Endometrial microvascular endothelial cells (primary cell): Measurements from ENCODE around the gene FSHB. TPM values are rescaled to one million over a fixed set of nuclear protein-coding genes. Genes with fewer than 3 reads are reported as not detected.
"Not testable (repeated sequence)": the region's sequence is repeated elsewhere in the genome, so short reads cannot be mapped to it uniquely, and the experiment has no call there.

Experiments
- in situ Hi-C: cut with HindIII; loops from 2 replicates; pipeline ENCODE4 v1.10.0; 2017; ENCODE audit warnings: low sequenced_read_pairs, low pct_unique_long_range_greater_than_20kb; ENCODE audit errors: inconsistent ontology term
- total RNA-seq: library from RNA; depleted of rRNA; stranded (reverse); fragments of >200 nt; gene quantifications from one replicate; pipeline ENCODE4 v1.2.3, GENCODE V29; 2015; ENCODE audit errors: inconsistent ontology term

FSHB gene
- not detected for total RNA-seq

DNA sequence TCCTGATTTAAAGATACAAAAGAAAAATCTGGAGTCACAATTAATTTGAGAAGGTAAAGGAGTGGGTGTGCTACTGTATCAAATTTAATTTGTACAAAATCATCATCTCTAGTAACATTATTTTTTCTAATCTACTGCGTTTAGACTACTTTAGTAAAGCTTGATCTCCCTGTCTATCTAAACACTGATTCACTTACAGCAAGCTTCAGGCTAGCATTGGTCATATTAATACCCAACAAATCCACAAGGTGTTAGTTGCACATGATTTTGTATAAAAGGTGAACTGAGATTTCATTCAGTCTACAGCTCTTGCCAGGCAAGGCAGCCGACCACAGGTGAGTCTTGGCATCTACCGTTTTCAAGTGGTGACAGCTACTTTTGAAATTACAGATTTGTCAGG lies at the start of gene FSHB:
FSHB (plus strand) TSS at position 301 of the 400 bp plus-strand sequence. CDS start 889 bp downstream, outside the sequence.
- in situ Hi-C loops, result no loop called here

DNA sequence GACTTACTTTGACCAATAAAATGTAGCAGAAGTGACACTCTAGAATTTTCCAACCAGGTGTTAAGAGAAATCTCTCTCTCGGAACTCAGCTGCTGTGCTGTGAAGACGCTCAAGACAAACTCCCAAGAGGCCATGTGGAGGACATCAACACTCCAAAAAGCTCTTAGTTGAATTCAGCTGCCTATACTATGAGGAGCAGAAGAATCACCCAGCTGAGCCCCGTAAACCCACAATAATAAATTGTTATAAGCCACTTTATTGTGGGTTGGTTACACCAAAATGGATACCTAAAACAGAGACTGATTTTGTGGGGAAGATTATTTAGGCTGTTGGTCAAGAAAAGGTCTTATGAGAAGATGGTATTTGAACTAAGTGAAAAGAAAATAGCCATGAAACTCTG lies 44.1 kb upstream of the FSHB start:
- in situ Hi-C loops, result no loop called here

DNA sequence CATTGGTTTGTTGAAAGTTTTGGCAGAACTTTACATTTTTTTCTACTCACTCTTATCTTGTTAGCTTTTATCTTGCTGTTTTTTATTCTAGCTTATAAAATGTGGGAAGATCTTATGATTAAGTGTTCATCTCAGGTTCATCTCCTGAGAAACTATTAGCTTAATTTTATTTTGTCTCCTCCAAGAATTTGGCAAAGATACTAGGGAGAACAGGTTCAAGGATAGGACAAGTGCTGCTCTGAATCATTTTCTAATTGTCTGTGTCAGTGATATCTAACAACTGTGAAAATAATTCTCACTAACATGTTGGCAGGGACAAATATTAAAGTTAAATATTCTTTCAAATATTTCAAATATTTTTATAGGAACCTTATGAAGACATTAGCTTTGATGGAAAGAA lies 38.2 kb upstream of the FSHB start:
- in situ Hi-C loops, result no loop called here

DNA sequence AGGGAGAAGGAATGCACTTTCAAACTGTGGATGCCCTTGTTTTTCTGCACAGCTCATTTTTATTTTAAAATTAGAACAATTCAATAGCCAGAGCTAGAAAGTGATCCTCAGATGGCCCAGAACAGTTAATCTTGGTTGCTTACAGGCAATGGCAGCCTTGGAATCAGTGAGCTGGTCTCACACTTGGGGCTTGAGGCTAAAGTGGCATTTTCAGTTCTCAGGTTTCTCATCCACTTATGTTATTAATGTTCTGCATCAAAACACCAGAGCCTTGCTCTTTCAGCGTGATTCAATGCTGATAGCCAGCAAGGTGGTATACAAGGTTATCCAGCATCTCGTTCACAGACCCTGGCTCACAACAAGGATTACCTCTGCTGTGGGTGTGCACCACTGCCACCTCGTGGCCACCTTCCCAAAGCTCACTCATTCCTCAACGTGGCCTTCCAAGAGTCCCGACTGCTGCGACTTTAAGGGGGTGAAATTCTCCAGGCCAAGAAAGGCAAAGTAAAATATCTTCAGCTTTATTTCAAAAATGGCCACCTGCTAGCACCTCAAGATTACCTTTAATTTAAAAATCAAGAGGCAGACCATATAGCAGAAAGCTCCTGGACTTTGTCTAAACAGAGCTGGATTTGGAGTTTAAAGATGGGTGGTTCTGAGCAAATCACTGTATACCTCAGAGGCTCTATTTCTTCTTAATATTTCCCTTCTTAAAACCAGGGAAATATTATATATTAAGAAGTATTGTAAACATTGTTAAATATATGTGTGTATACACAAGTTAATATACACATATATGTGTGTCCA lies 34.2 kb upstream of the FSHB start:
- in situ Hi-C loops, result no loop called here

DNA sequence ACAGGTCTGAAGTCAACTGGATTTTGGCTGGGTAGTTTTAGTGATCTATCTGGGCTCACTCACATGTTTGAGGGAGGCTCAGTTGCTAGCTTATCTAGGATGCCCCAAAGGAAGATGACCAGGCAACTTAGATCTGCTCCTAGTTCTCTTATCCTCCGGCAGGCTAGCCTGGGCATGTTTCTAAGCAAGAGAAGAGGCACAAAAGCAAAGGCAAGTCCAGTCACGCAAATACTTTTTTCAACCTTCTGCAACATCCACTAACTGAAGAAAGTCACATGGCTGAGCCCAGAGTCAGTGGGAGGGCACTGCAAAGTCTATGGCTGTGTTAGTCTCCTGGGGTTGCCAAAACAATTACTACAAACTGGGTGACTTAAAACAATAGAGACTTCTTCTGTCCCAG lies 32.9 kb upstream of the FSHB start:
- in situ Hi-C loops, result no loop called here

DNA sequence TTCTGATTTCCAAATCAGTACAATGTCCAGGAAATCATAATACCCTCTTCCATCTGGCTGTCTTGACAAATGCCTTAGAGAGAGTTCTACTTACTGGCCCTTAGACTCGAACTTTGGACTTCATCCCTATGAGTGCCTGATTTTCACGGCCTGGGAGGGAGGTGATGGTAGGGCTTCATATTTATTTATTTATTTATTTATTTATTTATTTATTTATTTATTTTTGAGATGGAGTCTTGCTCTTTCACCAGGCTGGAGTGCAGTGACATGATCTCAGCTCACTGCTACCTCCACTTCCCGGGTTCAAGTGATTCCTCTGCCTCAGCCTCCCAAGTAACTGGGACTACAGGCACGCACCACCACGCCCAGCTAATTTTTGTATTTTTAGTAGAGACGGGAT lies 27.8 kb upstream of the FSHB start:
- in situ Hi-C loops, result not testable (repeated sequence)

DNA sequence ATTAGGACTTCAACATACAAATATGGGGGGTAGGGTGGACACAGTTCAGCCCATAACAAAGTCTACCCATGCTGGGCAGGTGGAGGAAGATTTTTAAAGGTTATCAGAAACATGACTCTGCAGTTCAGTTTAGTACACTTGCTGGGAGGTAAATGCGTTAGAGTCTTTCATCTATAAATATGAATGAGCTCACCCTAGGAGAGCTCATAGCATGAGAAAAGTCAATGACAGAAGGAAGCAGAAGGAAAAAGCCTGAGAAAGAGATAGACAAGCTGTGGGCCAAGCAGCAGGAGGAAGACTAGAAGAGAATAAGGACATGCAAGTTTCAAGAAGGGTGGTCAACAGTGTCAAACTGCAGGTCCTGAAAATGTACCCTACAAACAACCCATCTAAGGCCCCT lies 27.0 kb upstream of the FSHB start:
- in situ Hi-C loops, result no loop called here

DNA sequence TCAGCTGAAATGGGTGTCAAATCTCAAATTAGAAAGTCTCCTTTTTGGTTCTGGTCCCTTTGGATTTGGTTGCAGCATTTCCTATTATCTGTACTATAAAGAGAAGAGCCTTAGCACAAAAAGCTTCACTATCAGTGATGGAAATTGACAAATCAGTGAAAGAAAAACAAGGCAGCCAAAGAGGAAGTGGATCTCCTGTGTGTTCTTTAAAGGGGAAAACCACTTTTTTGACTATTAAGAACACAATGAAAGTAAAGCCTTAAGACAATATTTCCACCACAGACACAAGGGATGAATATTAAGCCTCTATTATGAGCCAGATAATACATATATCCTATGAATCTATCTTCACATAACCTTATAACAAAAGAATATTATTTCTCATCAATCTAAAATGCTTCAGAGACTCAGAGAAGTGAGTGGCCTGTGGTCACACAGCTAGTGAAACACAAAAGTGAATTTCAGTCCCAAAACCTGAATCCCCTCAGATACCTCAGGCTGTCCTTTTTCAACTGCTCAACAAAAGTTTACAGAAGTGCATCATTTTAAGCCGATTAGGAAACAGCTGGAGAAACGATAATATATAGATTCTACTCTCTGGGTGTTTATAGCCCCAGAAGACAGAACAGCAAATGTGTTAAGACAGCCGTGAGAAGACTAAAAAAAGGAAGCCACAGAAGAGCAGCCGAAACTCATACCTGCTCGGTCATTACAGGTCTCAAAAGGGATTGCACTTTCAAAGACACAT lies 24.4 kb upstream of the FSHB start:
- in situ Hi-C loops, result no loop called here

DNA sequence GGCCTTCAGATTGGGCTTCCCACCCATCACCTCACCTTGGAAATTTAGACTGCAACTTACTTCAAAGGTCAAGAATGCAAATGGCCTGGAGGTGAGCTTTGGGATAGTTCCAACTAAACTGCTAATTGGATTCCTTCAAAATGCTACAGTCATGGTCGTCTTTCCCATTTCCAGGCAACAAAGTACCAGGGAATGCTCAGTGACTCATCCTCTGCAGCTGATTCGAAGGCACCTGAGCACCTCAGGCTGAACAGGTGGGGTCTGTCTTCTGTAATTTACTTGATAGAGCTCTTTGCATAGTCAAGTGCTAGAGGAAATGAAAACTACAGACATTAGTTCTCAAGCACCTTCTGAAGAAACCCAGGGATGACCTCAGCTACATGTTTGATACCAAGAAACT lies 20.5 kb upstream of the FSHB start:
- in situ Hi-C loops, result no loop called here

DNA sequence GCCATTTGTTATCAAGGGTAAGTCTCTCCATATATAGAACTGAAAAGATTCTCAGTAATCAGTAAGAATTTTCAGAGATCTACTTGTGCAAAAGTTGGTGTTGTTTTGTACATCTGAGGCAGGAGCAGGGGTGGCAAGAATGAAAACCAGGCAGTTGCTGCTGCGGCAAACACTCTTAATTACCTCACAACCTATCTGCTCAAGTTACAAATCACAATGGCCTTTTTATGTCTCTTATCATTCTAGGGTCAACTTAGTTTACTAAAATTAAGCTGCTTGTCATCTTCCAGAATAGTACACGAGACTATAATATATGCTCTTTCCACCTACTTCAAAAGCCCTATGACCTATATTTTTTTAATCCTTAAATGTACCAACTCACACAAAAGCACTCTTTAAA lies 14.3 kb upstream of the FSHB start:
- in situ Hi-C loops, result no loop called here

DNA sequence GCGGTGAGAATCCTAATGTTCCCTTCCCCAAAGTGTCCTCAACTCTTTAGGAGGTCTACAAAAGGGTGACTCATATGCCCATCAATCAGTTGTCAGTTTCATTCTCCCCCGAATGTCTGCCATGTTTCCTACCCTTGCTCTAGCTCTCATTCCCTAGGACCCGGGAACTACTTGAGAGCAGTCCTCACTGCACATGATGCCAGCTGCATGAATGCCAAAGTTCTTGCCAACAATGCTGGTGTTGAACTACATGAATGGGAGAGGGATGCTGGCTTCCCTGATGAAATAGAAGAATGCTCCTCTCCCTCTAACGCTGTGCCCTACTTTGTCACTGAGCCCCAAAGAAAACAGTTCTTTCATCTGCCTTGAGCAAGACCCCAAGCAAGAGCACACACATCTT lies 12.5 kb upstream of the FSHB start:
- in situ Hi-C loops, result no loop called here

DNA sequence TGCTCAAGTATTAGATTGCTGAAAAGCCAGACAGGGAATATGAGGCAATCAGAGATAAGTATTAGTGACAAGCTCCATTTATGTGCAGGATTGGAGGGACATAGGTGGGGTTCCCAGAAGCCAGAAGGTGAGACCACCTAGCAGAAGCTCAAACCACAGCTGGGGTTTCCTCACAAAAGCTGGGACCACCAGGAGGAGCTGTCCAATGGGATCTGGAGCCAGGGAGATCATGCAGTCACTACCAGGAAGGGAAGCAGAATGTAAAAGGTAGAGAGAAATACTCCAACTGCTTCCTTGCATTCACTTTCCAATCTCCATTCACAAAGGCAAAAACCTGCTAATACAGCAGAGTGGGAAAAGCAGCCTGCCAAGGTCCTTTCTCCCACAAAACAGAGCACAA lies 5.2 kb upstream of the FSHB start:
- in situ Hi-C loops, result no loop called here

DNA sequence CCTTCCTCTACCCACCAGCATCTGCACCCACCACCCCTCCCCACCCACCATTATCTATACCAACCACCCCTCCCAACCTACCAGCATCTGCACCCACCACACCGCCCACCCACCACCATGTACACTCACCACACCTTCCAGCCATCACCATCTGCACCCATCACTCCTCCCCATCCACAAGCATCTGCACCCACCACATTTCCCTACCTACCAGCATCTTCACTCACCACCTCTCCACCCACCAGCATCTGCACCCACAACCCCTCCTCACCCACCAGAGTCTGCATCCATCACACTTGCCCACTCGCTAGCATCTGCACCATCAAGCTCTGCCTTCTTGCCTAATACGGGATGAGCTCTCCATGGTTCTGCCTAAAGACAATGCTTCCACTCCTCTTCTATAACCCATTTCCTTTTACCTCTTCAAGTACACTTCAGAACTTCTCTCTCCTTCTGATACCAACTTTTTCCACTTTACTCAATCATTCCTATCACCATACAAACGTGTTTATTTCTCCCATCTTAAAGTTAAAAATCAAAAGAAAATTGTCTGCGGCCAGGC lies 2.4 kb upstream of the FSHB start:
- in situ Hi-C loops, result no loop called here

DNA sequence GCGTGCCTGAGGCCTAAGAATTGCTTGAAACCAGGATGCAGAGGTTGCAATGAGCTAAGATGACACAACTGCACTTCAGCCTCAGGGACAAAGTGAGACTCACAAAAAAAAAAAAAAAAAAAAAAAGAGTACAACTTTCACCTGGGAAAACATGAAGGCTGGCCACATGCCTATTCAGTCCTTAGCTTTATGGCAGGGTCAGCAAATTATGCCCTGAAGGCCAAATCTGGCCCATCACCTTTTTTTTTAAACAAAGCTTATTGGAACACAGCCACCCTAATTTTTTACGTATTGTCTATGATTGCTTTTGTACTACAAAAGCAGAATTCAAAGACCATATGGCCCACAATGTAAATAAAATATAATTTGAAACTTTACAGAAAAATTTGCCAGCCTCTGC lies 8.2 kb downstream of the FSHB start:
- in situ Hi-C loops, result no loop called here

DNA sequence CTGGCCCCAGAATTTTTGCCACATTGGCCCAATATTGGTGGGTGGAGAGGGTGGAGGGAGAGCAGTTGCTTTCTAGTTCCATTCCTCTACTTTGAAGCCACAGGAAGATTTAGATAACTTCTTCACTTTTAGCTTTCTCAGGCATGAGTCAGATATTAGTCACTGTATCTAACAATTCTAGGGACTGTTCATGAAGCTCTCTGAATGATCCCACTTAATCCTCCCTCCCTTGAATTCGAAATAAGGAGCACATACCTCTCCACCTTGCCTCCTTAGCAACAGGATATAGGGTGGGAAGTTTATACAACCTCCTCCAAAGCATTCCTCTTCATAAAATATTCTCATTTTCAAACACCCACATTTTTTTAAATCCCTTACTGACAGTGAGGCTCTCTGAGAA lies 13.5 kb downstream of the FSHB start:
- in situ Hi-C loops, result no loop called here

DNA sequence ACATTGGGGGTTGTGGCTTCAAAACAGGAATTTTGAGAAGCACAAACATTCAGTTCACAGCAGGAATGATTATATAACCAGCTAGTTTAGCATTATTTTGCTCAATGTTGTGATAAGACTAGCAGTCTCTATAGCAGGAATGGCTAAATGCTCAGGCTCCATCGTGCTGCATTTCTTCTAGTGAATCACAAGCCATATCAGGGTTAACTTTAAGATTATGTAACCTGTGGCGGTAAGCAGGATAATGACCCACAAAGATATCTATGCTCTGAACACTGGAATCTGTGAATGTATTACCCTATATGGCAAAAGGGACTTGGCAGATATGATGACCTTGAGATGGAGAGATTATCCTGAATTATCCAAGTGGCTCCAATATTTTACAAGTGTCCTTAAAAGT lies 14.8 kb downstream of the FSHB start:
- in situ Hi-C loops, result no loop called here

DNA sequence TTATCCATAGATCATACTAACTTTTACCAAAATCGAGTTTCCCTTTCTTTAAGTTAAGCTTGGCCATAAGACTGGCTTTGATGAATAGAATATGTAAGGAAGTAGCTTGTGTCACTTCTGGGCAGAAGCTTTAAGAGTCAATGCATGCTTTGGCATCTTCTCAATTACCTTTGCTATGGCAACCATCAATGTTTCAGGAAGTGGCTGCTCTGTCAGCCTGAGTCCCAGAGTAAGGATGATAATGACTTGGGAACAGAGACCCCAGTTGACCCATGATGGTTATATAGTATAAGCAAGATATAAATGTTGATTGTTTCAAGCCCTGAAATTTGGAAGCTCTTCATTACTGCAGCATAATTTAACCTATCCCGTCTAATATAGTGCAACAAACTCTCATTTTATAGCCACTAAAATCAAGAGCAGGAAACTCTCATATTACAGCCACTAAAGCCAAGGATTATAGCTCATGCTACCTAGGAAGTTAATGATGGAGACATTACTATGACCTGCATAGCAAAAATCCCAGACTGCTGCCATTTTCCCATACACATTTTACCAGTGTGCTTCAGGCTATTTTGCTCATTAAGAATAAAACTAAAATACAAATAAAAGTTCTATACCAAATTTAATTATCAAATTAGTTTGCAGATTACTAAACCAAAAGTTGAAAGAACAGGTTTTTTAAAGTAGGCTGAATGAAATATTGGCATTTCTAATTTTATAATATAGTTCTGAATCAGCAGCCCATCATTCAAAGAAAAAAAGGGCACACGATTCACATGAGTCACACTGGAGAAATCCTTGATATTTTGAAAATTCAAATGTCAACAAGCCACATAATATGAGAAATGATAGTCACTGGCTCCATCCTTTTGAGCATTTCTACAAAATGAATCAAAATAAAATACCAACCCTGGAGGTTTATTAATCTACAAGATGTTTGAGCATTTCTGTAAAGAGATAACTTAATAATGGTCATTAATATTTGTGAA lies 23.8 kb downstream of the FSHB start:
- in situ Hi-C loops, result no loop called here

DNA sequence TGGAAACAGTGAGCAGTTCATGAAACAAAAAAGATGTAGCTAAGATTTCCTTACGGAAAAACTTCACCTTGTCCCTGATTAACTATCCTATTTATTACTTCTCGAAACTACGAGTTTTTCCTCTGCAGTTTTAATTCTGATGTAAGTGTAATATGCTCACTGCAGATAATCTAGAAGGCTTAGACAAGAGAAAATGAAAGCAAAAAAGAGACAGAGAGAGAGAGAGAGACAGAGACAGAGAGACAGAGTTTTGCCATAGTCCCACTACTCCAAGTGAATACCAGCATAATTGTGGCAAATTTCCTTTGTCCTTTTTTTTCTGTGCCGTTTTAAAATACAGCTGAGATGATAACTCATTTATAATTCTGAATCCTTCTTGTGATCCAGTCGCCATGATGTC lies 24.8 kb downstream of the FSHB start:
- in situ Hi-C loops, result no loop called here

DNA sequence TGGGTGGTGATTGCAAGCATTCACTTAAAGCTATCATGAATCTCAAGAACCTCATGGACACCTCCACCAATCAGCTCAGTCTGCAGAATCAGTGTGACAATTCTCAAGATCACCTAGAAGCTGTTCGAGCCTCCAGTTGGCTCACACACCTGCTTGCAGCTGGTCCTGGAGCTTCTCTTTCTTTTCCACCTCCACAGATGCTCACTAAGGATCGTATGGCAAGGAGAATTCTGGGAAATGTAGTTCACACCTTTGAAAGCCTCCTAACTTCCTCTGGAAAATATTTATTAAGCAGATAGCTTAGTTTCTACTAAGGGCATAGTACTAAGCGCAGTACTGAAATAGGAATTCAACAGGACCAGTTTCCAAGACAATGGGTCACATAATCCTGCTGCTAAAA lies 26.2 kb downstream of the FSHB start:
- in situ Hi-C loops, result no loop called here
